Upper lobe of left lung (tissue), 4 donors: ENCODE measurements around the gene KMO.

Experiments used
- CTCF ChIP-seq, 6 experiments: fragments of 450-650 bp in 4 of 6; fragments of 200-600 bp in 2 of 6; sonication (generic) in 2 of 6; IDR thresholded peaks; one replicate each; pipeline ENCODE4 v1.5.1; 2016 to 2019; ENCODE audit warnings: antibody characterized with exemption in 6 of 6
- POLR2A ChIP-seq, 4 donors: fragments of 450-650 bp; IDR thresholded peaks; one replicate each; pipeline ENCODE4 v1.5.1; 2016 to 2017; ENCODE audit warnings: antibody characterized with exemption in 4 of 4, mild to moderate bottlenecking in 2 of 4

- TF ChIP-seq POLR2A (IDR thresholded peaks at IDR 0.05), result no peak
- no peak for TF ChIP-seq CTCF (IDR thresholded peaks at IDR 0.05)
Measured at GRCh38 chr1:241513378-241513777, 18.8 kb upstream of the KMO start.
